ENCODE results near the gene ZIC1.

Gene ZIC1

GRCh38 chr3:147380387-147380951 is 28.7 kb upstream of the ZIC1 start:
- no peak for DNase-seq (ENCODE audit: low read depth in 2 of 2)

- no peak for DNase-seq (ENCODE audit: low read depth in 2 of 2)
Observed at GRCh38 chr3:147380977-147381376, 28.2 kb upstream of the ZIC1 start.

DNA sequence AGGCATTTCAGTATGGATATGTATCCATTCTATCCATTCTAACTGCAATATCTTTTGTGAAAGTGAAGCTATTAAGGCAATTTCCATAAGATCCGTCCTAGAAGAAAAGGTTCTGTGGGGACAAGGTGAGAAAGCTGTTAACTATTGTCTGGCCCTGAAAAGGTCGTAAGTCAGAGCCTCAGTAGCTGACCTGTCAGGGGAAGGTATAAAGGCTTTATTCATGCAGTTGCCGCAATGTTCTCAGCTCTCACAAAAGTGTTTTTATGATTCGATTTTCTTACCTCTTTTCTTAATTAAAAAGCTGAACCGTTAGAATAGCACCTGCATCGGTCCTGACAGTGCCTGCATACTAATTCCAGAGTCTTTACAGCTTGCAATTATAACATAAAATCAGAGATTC is 27.6 kb upstream of the ZIC1 start:
- DNase-seq (ENCODE audit: low read depth in 2 of 2), result no peak

GRCh38 chr3:147383617-147384016 is 25.5 kb upstream of the ZIC1 start:
- DNase-seq (ENCODE audit: low read depth in 2 of 2), result no peak

DNA sequence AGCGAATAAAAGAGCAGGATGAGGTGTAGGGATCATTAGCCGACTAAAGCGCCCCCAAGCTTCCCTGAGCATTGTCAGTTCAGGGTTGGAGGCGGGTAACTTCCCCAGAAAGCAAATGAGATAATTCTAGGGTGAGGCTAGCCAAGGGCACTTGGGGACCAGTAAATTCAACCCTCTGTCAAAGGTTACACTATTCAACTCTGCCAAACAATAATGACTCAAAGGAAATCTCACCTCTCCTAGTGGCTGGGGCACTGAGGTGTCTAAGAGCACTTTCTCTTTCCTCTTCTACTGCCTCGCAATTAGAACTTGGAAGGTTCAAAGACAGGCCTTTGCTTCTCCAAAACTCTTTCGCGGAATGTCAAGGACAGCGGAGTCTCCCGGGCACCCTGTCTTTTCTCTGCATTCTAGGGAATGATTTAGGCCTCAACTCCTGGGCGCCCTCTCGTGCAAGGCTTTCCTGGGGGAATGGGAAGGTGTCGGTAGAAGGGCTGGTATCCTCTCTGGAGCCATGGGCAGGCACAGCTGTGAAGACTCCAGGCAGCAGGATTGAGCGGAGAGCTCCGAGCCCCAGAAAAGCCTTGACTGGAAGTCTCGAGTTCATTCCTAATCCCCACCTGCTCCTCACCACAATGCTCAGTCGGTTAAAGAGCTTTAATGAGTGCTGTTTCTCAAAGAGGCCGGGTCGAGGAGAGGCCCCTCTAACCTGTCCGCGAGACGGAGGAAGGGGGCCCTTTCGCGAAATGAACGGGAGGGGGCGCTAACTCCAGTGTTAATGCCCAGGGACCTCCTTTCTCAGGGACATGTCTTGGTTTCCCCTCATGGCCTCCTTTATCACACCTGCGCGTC is 24.7 kb upstream of the ZIC1 start:
- DNase-seq (ENCODE audit: low read depth in 2 of 2), result no peak

GRCh38 chr3:147385059-147386012 is 23.8 kb upstream of the ZIC1 start:
- no peak for DNase-seq (ENCODE audit: low read depth in 2 of 2)

- no peak for DNase-seq (ENCODE audit: low read depth in 2 of 2)
Observed at GRCh38 chr3:147387291-147387884, 21.8 kb upstream of the ZIC1 start.

DNA sequence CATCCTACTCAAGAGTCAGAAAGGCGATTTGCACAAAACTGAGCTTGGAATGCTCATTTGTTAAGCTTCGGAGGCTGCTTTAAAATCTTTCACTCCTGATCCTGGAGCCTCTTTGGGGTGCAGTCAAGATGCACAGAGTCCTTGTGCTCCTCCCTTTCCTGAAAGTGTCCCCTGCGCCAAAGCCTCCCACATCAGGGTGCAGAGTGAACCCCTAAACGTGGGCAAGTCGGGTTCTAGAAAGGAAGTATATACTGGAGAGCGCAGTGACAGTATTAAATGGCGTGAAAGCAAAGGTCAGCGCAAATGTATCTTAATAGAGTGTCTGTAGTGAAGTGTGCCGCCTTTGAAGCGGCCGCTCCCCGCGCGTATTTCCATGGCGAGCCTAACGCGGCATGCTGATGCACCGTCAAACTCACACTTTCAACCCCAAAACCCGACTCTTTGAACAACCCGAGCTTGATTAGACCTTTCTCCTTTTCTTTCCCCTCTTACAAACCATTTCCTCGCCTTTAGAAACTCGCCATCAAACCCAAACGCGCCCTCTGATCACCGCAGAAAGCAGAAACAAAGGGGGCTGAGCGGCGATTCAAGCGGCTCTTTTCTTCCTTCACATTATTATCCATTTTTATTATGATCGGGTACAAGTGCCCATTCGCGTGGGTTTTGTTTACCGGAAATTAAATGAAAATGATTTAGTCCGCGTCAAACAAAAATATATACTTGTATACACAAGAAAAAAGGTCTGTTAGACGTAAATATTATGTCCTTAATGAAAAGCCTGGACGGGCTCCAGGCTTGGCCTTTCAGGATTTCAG is 21.1 kb upstream of the ZIC1 start:
- no peak for DNase-seq (ENCODE audit: low read depth in 2 of 2)

GRCh38 chr3:147388700-147389580 is 20.2 kb upstream of the ZIC1 start:
- no peak for DNase-seq (ENCODE audit: low read depth in 2 of 2)

- DNase-seq (ENCODE audit: low read depth in 2 of 2), result no peak
Observed at GRCh38 chr3:147389717-147390116, 19.4 kb upstream of the ZIC1 start.

DNA sequence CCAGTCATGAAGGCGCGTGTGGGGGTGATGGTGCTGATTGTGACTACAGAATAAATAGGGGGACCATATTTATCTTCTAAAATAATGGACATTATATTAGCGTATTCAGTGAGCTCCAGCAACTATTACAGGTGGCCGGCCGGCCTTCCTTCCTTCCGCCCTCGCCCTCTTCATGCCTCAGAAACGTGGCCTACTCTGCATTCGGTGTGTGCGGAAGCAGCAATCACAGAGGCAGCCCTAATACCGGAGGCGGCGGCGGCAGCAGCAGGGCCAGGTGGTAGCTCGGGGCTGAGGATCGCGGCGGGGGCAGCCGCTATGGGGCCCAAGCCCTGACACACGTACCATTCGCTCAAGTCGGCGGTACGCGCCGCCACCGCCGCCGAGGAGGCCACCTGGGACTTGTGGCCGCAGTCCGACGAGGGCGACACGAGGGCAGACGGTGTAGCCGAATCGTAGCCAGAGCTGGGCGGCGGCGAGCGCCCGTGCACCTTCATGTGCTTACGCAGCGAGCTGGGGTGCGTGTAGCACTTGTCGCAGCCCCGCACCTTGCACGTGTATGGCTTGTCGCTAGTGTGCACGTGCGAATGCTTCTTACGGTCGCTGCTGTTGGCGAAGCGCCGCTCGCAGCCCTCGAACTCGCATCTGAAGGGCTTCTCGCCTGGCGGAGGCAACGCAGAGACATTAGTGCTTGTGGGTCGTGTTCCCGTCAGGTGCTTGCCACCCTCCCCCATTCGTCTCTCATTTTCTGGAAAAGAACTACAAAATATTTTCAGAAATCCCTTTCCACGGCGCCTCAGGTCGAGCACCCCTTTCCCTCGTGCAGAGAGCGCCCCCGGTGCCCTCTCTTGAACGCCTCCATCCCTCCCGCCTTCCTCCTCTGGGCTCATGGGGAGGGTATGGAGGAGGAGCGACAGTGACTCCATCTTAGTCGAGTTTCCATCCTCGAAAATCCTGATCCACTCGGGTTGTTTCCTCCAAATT is 18.3 kb upstream of the ZIC1 start:
- no peak for DNase-seq (ENCODE audit: low read depth in 2 of 2)

DNA sequence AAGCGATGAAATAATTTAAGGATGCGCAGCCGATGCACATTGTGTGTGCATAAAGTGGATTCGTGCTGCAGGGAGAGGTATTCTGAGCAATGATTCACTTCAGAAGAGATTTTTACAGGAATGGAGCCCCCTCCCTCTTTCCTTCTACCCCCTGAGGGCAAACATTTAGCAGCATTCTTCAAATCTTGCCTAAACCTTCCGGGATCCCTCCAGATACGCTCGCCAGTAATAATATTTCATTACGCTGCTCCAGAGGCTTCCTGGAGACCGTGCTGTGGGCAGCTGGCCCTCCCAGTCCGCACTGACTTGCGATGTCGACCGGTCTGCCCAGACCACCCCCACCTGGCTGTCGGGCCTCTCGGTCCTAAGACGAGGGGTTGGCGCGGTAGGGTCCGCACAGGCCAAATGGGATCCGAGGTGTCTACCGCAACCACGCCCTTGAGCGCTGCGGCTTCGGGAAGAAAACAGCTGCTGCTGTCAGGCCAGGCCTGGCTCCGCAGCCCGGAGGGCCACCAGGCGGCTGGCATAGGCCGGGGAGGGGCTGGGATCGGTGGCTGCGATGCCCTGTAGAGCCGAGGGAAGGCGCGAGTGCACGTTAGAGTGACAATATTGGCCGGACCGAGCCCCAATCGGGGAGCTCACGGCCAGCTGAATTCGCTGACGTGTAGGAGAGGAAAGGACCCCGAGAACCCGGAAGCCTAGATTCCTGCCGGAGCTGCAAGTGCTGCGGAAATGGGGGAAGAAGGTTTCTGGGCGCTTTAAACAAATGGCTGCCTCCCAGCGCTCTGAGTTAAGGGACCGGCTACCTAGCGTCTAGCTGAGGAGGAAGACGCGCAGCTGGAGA is 17.2 kb upstream of the ZIC1 start:
- DNase-seq (ENCODE audit: low read depth in 2 of 2), result no peak

DNA sequence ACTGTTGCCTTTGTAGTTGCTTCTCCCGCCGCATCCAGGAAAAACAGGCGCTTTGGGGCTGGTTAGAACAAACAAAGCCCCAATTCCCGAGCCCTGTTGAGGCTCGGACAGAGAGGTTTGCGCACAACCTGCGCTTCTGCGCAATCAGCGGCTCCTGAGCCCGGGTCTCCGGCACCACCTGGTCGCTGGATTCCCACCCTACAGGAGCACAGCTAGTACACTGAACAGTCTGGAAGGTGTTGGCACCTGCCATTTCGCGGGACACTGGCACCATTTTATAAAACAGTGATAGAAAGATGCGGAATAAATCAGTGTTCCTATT is 16.6 kb upstream of the ZIC1 start:
- no peak for DNase-seq (ENCODE audit: low read depth in 2 of 2)

DNA sequence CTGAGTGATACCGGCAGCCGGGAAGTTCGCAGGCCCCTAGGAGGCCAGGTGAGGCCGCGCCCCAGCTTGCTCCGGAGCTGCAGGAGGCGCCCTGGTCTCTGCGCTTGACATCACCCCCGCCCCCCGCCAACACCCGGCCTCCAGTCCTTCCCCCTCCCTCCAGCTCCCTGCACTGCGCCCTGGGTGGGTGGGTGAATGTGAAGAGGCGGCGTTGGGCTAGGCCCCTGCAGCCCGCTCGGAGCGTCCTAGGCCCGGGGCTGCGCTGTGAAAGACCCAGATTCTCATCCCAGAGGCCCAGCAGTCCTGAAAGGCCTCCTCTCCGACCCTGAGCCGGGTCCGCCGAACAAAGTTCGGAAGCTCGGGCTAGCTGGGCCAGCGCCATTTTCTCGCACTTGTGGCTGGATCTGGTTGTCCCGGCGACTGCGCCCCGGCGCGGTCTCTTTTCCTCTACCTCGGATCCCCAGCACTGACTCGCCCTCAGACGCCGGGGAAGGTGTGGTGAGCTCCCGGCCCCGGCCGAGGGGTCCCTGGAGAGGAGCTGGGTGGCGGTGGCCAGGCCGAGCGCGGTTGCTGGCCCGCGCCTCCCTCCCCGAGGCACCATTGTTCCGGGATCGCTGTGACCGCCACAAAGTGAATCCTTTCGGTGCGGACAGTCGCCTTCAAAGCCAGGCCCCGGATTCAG is 15.8 kb upstream of the ZIC1 start:
- DNase-seq (ENCODE audit: low read depth in 2 of 2), result no peak

DNA sequence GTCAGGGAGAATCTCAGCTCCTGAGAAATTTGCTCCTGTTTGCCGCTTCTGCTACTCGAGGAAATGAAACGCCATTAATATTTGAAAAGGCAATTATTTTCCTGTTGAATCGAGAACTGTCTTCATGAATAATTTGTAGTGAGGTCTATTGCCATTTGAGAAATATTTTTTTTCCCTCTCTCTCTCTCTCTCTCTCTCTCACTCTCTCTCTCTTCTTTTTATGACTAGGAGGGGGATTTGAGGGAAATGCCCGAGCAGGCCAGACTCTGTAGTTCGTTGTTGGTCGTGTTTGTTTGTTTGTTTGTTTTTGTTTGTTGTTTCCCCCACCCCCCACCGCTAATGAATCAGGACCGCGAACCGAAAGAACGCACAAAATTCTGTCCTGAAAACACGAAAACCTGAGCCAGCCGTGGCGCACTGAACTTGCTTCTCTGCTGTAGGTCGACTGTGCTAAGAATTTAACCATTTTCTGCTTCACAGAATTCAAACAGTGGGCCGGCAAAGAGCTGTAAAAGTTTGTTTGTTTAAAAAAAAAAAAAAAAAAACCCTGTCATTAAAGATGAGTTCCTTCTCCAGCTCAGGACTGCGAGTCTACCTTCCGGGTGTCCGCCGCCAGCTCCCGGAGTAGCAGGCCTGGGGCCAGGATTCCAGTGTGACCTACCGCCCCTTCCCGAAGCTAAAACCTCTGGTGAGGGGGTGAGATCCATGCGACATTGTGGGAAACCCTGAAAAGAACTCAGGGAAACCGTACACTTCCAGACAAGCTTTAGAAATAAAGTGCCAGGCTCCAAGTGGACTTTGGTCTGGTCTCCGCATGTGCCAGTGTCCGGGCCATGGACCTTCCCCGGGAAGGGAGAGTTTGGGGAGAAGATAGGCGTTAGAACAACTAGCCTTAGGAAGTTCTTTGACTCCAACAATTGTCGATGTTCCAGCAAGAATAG is 15.0 kb upstream of the ZIC1 start:
- no peak for DNase-seq (ENCODE audit: low read depth in 2 of 2)

- no peak for DNase-seq (ENCODE audit: low read depth in 2 of 2)
Observed at GRCh38 chr3:147394884-147395225, 14.3 kb upstream of the ZIC1 start.
